GM21576 (cell line): ENCODE data around the gene LSM14B.
A peak's percentile ranks its signal among the peaks of the same experiment; 100 is the strongest.
"Not testable (repeated sequence)": the region's sequence is repeated elsewhere in the genome, so short reads cannot be mapped to it uniquely, and the experiment has no call there.

Experiments
- ATAC-seq: cut with Tn5 transposase; IDR thresholded peaks from one replicate; pipeline ENCODE4 v1.9.1; 2021; ENCODE audit warnings: mild to moderate bottlenecking, moderate library complexity; ENCODE audit not compliant: unreplicated experiment

Gene LSM14B

GRCh38 chr20:62121776-62122653, at the start of gene LSM14B:
TSS of gene LSM14B (plus strand) at chr20:62122475. CDS start at chr20:62122667, 192 bp downstream.
- ATAC-seq, result peak; percentile 71

- no peak for ATAC-seq
Measured at GRCh38 chr20:62073323-62073722, 49.0 kb upstream of the LSM14B start.

- no peak for ATAC-seq
Measured at GRCh38 chr20:62079166-62079565, 43.1 kb upstream of the LSM14B start.

- no peak for ATAC-seq
Measured at GRCh38 chr20:62080249-62080990, 41.9 kb upstream of the LSM14B start.

GRCh38 chr20:62083312-62083711, 39.0 kb upstream of the LSM14B start:
- ATAC-seq, result no peak

GRCh38 chr20:62084224-62084623, 38.1 kb upstream of the LSM14B start:
- ATAC-seq, result not testable (repeated sequence)

GRCh38 chr20:62085206-62085605, 37.1 kb upstream of the LSM14B start:
- no peak for ATAC-seq

GRCh38 chr20:62087227-62087626, 35.0 kb upstream of the LSM14B start:
- no peak for ATAC-seq

GRCh38 chr20:62087632-62088031, 34.6 kb upstream of the LSM14B start:
- ATAC-seq, result no peak

GRCh38 chr20:62088258-62089127, 33.8 kb upstream of the LSM14B start:
- ATAC-seq, result no peak

- no peak for ATAC-seq
Measured at GRCh38 chr20:62089393-62089792, 32.9 kb upstream of the LSM14B start.

GRCh38 chr20:62096421-62097380, 25.6 kb upstream of the LSM14B start:
- ATAC-seq, result no peak

- no peak for ATAC-seq
Measured at GRCh38 chr20:62097881-62098407, 24.3 kb upstream of the LSM14B start.

- ATAC-seq, result no peak
Measured at GRCh38 chr20:62101078-62101477, 21.2 kb upstream of the LSM14B start.

- ATAC-seq, result no peak
Measured at GRCh38 chr20:62103508-62104233, 18.6 kb upstream of the LSM14B start.

- no peak for ATAC-seq
Measured at GRCh38 chr20:62104234-62104789, 18.0 kb upstream of the LSM14B start.

- ATAC-seq, result no peak
Measured at GRCh38 chr20:62104791-62105345, 17.4 kb upstream of the LSM14B start.

GRCh38 chr20:62105592-62105991, 16.7 kb upstream of the LSM14B start:
- no peak for ATAC-seq
